Nephron progenitor cell (in vitro differentiated cells): ENCODE results near the gene KCTD20.

Experiments used
- DNase-seq: peaks from one replicate; pipeline ENCODE4 v3.0.0; 2021
- H3K27ac Mint-ChIP-seq: 2 replicates; pipeline ENCODE4 v1.8.0; 2021; ENCODE audit warnings: mild to moderate bottlenecking, moderate library complexity, mixed read lengths
- H3K27me3 Mint-ChIP-seq: 2 replicates; pipeline ENCODE4 v1.8.0; 2021; ENCODE audit warnings: mild to moderate bottlenecking, low read depth, mixed read lengths; ENCODE audit not compliant: poor library complexity
- H3K36me3 Mint-ChIP-seq: 2 replicates; pipeline ENCODE4 v1.8.0; 2021; ENCODE audit warnings: low read depth, mixed read lengths
- H3K4me1 Mint-ChIP-seq: 2 replicates; pipeline ENCODE4 v1.8.0; 2021; ENCODE audit warnings: mixed read lengths
- H3K4me3 Mint-ChIP-seq: 2 replicates; pipeline ENCODE4 v1.8.0; 2021; ENCODE audit warnings: mild to moderate bottlenecking, moderate library complexity, mixed read lengths
- H3K9me3 Mint-ChIP-seq: 2 replicates; pipeline ENCODE4 v1.8.0; 2021; ENCODE audit warnings: mild to moderate bottlenecking, moderate library complexity, mixed read lengths
- TF ChIP-seq, protein P1 (sequence below): fragments of 200-600 bp; sonication (generic); IDR thresholded peaks from 2 replicates; pipeline ENCODE4 v1.5.0; 2021; ENCODE audit warnings: antibody characterized with exemption

KCTD20 gene

DNA sequence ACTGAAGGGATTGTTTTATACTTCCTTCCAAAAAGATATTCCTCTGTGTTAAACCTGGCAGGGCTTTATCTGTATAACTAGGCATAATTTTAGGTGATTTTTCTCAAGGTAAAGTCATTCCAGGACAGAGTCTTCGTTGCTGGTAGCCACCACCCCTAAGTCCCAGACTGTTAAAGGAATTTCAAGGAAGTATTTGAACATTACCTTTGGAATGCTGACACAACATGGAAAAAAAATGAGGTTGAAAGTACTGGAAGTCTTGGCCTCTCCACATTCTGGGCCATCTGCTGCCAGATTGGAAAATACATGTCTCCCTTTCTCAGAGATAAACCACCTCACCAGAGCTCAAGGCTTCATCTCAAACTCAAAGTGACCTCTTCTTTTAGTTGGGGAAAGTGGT is 28.3 kb upstream of the KCTD20 start:
- H3K27ac Mint-ChIP-seq = no peak overlapping the region
- peaks cover 20% of the 10 kb centered on the region for H3K9me3 Mint-ChIP-seq

DNA sequence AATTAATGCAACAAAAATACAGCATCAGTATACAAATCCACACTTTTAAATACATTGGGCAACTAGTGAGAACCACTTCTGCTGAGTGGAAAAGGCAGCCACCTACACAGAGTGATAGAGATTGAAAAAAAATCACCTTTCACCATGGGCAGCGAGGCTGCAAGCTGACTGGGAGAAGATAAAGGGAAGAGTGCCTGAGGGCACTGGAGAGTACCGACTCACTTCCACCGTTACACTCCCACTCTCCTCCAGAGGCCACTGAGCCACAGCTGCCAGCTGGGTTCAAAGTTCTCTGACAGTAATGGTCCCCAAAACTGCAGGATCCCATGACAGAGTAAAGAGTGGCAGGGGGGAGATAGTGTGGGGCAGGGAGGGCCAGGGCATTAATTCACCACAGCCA is 24.2 kb upstream of the KCTD20 start:
- no peak for DNase-seq
- no peaks in the 10 kb centered on the region for H3K36me3 Mint-ChIP-seq
- H3K4me3 Mint-ChIP-seq = no peak overlapping the region
- H3K27me3 Mint-ChIP-seq = peaks cover 3% of the 10 kb centered on the region
- H3K4me1 Mint-ChIP-seq = peaks cover 22% of the 10 kb centered on the region
- TF ChIP-seq, protein P1, sequence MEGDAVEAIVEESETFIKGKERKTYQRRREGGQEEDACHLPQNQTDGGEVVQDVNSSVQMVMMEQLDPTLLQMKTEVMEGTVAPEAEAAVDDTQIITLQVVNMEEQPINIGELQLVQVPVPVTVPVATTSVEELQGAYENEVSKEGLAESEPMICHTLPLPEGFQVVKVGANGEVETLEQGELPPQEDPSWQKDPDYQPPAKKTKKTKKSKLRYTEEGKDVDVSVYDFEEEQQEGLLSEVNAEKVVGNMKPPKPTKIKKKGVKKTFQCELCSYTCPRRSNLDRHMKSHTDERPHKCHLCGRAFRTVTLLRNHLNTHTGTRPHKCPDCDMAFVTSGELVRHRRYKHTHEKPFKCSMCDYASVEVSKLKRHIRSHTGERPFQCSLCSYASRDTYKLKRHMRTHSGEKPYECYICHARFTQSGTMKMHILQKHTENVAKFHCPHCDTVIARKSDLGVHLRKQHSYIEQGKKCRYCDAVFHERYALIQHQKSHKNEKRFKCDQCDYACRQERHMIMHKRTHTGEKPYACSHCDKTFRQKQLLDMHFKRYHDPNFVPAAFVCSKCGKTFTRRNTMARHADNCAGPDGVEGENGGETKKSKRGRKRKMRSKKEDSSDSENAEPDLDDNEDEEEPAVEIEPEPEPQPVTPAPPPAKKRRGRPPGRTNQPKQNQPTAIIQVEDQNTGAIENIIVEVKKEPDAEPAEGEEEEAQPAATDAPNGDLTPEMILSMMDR = no peak
- H3K27ac Mint-ChIP-seq = no peak overlapping the region
- H3K9me3 Mint-ChIP-seq = peaks cover 2% of the 10 kb centered on the region

More for the DNA sequence above, 28.3 kb upstream of the KCTD20 start:
- Mint-ChIP-seq H3K4me3 (no peak overlapping the region), H3K36me3 (no peaks in the 10 kb centered on the region), H3K4me1 (peaks cover 6% of the 10 kb centered on the region), H3K27me3 (peaks cover 26% of the 10 kb centered on the region)
- DNase-seq = no peak
- TF ChIP-seq, protein P1 = no peak

DNA sequence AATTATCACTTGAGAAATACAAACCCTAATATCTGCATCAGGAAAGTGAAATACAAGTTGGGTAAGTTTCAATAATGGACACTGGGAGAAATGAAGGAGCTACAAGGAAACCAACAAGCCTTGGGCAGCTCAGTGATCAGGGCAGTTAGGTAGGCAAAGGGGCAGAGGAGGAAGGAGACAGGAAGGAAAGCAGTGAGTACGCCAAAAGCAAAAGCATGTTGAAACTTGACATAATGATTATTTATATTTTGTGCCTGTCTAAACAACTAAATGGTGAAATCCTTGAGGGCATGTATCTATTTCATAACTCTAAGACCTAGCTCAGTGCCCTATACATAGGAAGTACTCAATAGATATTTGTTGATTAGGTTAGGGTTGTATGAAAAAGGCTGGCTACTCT is 23.5 kb upstream of the KCTD20 start:
- TF ChIP-seq, protein P1 = no peak
- no peaks in the 10 kb centered on the region for H3K9me3 Mint-ChIP-seq

DNA sequence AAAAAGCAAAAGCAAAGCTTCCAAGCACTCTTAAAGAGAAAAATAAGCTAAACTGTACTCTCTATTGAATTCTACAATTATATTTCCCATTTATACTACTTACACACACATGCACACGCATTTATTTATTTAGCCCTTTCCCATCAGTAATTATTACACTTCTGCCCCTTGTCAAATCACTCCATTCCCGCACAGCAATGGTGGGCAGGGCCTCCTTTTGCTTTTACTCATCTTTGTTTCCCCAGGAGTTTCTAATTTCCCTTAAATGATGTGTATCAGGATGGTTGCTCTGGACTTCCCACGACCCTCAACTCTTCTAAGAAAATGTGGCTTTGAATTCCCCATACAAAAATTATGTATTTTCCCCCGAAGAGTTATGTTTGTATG is 20.1 kb upstream of the KCTD20 start:
- peak overlapping the region; percentile 89 for H3K27ac Mint-ChIP-seq
- no peak for DNase-seq
- H3K4me1 Mint-ChIP-seq = peaks cover 27% of the 10 kb centered on the region
- TF ChIP-seq, protein P1 = no peak
- peak overlapping the region; percentile 86 for H3K4me3 Mint-ChIP-seq
- H3K27me3 Mint-ChIP-seq = no peaks in the 10 kb centered on the region
- no peaks in the 10 kb centered on the region for H3K9me3 Mint-ChIP-seq
- H3K36me3 Mint-ChIP-seq = no peaks in the 10 kb centered on the region

More for the DNA sequence above, 23.5 kb upstream of the KCTD20 start:
- H3K27ac Mint-ChIP-seq = no peak overlapping the region
- H3K4me3 Mint-ChIP-seq = no peak overlapping the region
- DNase-seq = no peak
- no peaks in the 10 kb centered on the region for H3K36me3 Mint-ChIP-seq
- H3K27me3 Mint-ChIP-seq = peaks cover 3% of the 10 kb centered on the region
- peaks cover 27% of the 10 kb centered on the region for H3K4me1 Mint-ChIP-seq

DNA sequence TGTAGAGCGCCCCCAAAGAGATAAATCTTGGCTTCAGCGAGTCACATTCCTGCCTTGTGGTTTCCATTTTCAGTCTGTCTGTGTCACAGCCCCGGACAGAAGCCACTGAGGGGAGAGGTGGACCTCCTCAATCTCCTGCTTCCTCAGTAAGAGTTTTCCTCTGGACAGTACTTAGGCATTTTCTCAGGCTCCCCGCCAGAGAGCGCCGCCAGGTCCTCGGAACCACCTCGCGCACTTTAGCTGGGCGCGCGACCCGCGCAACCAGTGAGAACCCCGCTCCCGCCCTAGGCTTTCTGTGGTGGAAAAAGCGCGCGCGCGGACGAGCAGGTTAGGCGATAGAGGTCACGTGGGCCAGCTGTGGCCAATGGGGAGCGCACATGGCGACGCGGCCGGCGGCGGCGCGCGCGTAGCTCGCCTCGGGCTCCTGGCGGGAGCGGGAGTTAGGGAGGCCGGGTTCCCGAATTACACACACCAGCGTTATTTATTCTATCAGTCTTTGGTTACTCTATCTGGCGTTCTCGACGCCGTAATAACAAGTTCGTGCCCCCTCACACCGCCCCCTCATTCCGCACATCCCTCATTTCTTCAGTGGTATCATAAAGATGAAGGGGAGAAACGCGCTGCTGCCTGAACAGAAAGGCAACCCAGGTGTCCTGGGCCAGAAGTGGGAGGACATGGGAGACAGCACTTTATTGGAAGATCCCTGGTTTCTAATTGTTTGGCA is 19.5 kb upstream of the KCTD20 start:
- no peaks in the 10 kb centered on the region for H3K9me3 Mint-ChIP-seq
- peak; percentile 98 for DNase-seq
- peak overlapping the region; percentile 92 for H3K27ac Mint-ChIP-seq
- H3K4me1 Mint-ChIP-seq = peaks cover 25% of the 10 kb centered on the region
- TF ChIP-seq, protein P1 = peak; percentile 49
- H3K36me3 Mint-ChIP-seq = no peaks in the 10 kb centered on the region
- H3K27me3 Mint-ChIP-seq = no peaks in the 10 kb centered on the region
- peak overlapping the region; percentile 86 for H3K4me3 Mint-ChIP-seq

DNA sequence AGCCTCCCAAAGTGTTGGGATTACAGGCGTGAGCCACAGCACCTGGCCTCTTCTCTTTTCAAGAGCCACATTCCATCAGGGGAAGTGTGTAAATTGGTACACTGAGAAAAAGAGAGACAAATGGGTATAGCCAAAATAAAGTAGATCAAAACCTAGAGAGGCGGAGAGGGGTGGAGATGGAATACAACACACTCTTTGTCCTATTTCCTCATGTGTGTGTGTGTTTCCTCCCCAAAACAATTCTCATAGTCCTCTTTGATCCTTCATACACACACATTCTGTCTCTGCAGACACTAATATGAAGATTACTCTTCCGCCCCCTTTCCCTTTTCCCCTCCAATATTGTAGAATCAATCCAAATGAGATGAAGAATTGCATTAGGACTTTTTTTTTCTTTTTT is 16.2 kb upstream of the KCTD20 start:
- TF ChIP-seq, protein P1 = no peak
- H3K4me3 Mint-ChIP-seq = no peak overlapping the region
- no peaks in the 10 kb centered on the region for H3K9me3 Mint-ChIP-seq
- no peaks in the 10 kb centered on the region for H3K27me3 Mint-ChIP-seq
- H3K36me3 Mint-ChIP-seq = no peaks in the 10 kb centered on the region
- no peak overlapping the region for H3K27ac Mint-ChIP-seq
- no peak for DNase-seq
- H3K4me1 Mint-ChIP-seq = peaks cover 21% of the 10 kb centered on the region
